KMS-11 (cell line): Measurements from ENCODE around the gene CISTR.

Experiments
- H2AFZ ChIP-seq: fragments of 200-600 bp; sonication (generic); 2 replicates; pipeline ENCODE4 v1.6.1; 2016; ENCODE audit warnings: antibody characterized with exemption, mixed run types, low read depth
- H3K27ac ChIP-seq: fragments of 200-600 bp; sonication (generic); 2 replicates; pipeline ENCODE4 v1.6.1; 2016; ENCODE audit warnings: mild to moderate bottlenecking, mixed run types
- H3K27me3 ChIP-seq: fragments of 200-600 bp; sonication (generic); 2 replicates; pipeline ENCODE4 v1.6.1; 2017; ENCODE audit warnings: mild to moderate bottlenecking, low read depth, mixed run types, moderate library complexity; ENCODE audit not compliant: insufficient read depth
- H3K36me3 ChIP-seq: fragments of 200-600 bp; sonication (generic); 2 replicates; pipeline ENCODE4 v1.6.1; 2017; ENCODE audit warnings: mild to moderate bottlenecking, mixed run types; ENCODE audit not compliant: insufficient read depth
- H3K4me1 ChIP-seq: fragments of 200-600 bp; sonication (generic); 2 replicates; pipeline ENCODE4 v1.6.1; 2016; ENCODE audit warnings: mild to moderate bottlenecking, low read depth, mixed run types; ENCODE audit not compliant: poor library complexity, severe bottlenecking
- H3K4me2 ChIP-seq: fragments of 200-600 bp; sonication (generic); 2 replicates; pipeline ENCODE4 v1.7.0; 2016; ENCODE audit warnings: mild to moderate bottlenecking, mixed run types
- H3K4me3 ChIP-seq: fragments of 200-600 bp; sonication (generic); IDR thresholded peaks from 2 replicates; pipeline ENCODE4 v1.6.1; 2017; ENCODE audit warnings: low read depth, low read length, mixed read lengths; ENCODE audit not compliant: insufficient read depth
- H3K79me2 ChIP-seq: fragments of 200-600 bp; sonication (generic); 2 replicates; pipeline ENCODE4 v1.6.1; 2016; ENCODE audit warnings: low read depth, mixed run types; ENCODE audit not compliant: insufficient read depth
- H3K9ac ChIP-seq: fragments of 200-600 bp; sonication (generic); 2 replicates; pipeline ENCODE4 v1.6.1; 2016; ENCODE audit warnings: mild to moderate bottlenecking, mixed run types
- H4K20me1 ChIP-seq: fragments of 200-600 bp; sonication (generic); 2 replicates; pipeline ENCODE4 v1.6.1; 2016; ENCODE audit warnings: mild to moderate bottlenecking, mixed run types; ENCODE audit not compliant: insufficient read depth
- TF ChIP-seq, protein P1 (sequence below): fragments of 200-600 bp; sonication (generic); conservative IDR thresholded peaks from 2 replicates; pipeline ENCODE4 v1.6.1; 2017; ENCODE audit warnings: low read depth, mild to moderate bottlenecking, antibody characterized with exemption, low read length, moderate library complexity, mixed read lengths

The CISTR gene

DNA sequence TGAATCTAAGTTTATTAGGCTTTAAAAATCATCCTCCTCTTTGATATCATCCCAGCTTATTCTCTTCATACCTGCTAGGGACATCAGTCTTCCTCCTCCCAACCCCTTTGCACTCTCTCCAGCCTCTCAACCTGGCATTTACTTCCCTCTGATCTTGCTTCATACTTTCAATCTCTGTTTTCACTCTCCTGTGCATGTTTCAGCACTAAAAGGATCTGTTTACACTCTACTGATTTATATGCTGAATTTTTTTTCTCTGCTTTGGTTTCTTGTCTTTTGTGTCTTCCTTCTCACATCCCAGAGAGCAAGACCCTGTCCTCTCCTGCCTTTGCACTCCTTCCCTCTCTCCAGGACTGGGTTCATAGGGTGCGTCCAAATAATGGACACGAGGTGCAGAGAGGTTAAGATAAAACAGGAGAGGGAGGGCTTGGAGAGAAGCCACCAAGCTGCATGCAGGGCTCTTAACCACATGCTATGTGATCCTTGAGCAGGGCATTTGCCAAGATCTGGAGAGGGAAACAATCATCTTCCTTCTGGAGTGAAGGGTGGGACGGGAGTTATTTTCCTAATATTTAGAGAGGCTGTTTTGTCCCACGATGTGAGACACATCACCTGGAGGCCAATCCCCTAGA lies 3.0 kb upstream of the CISTR start:
- Histone ChIP-seq H3K27me3 (peaks cover 78% of the 10 kb centered on the region), H3K27ac (no peak overlapping the region), H3K4me1 (peaks cover 11% of the 10 kb centered on the region), H3K4me3 (no peak overlapping the region), H3K4me2 (no peak overlapping the region), H4K20me1 (no peaks in the 10 kb centered on the region), H3K36me3 (no peaks in the 10 kb centered on the region), H3K9ac (no peak overlapping the region), H3K79me2 (no peaks in the 10 kb centered on the region), H2AFZ (no peak overlapping the region)
- TF ChIP-seq, protein P1, sequence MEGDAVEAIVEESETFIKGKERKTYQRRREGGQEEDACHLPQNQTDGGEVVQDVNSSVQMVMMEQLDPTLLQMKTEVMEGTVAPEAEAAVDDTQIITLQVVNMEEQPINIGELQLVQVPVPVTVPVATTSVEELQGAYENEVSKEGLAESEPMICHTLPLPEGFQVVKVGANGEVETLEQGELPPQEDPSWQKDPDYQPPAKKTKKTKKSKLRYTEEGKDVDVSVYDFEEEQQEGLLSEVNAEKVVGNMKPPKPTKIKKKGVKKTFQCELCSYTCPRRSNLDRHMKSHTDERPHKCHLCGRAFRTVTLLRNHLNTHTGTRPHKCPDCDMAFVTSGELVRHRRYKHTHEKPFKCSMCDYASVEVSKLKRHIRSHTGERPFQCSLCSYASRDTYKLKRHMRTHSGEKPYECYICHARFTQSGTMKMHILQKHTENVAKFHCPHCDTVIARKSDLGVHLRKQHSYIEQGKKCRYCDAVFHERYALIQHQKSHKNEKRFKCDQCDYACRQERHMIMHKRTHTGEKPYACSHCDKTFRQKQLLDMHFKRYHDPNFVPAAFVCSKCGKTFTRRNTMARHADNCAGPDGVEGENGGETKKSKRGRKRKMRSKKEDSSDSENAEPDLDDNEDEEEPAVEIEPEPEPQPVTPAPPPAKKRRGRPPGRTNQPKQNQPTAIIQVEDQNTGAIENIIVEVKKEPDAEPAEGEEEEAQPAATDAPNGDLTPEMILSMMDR = peak; percentile 3; the same call in 1 of the 2 replicates

DNA sequence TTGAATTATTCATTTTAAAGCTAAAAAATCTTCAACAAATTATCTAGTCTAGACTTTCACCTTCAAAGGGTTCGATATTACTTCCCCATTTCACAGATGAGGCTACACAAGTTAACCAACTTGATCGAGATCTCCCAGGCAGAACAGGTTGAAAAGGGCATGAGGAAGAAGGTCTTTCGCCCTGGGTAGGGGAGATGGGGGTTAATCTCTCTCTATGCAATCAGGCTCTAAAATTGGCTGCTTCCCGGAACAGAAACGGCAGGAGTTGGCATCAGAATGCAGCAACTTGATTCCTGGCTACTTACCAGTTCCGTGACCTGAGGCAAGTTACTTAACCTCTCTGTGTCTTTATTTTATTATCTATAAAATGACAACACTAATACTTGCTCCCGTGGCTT lies 2.4 kb upstream of the CISTR start:
- H3K79me2 ChIP-seq = no peaks in the 10 kb centered on the region
- no peak overlapping the region for H3K27ac ChIP-seq
- no peaks in the 10 kb centered on the region for H3K36me3 ChIP-seq
- no peaks in the 10 kb centered on the region for H4K20me1 ChIP-seq
- H3K4me3 ChIP-seq = no peak overlapping the region
- peaks cover 11% of the 10 kb centered on the region for H3K4me1 ChIP-seq
- no peak overlapping the region for H3K4me2 ChIP-seq
- TF ChIP-seq, protein P1 = no peak
- no peak overlapping the region for H2AFZ ChIP-seq
- no peak overlapping the region for H3K9ac ChIP-seq
- H3K27me3 ChIP-seq = peaks cover 78% of the 10 kb centered on the region

- TF ChIP-seq, protein P1 = no peak
- H3K27me3 ChIP-seq = peaks cover 78% of the 10 kb centered on the region
- no peaks in the 10 kb centered on the region for H3K36me3 ChIP-seq
- H3K4me1 ChIP-seq = peaks cover 11% of the 10 kb centered on the region
- H3K9ac ChIP-seq = no peak overlapping the region
- H4K20me1 ChIP-seq = no peaks in the 10 kb centered on the region
- H3K79me2 ChIP-seq = no peaks in the 10 kb centered on the region
- H3K27ac ChIP-seq = no peak overlapping the region
- no peak overlapping the region for H2AFZ ChIP-seq
- H3K4me3 ChIP-seq = no peak overlapping the region
- no peak overlapping the region for H3K4me2 ChIP-seq
Observed at GRCh38 chr12:53752621-53753020, 842 bp upstream of the CISTR start.

- no peak overlapping the region for H3K4me3 ChIP-seq
- no peaks in the 10 kb centered on the region for H4K20me1 ChIP-seq
- H3K4me1 ChIP-seq = peaks cover 11% of the 10 kb centered on the region
- no peak overlapping the region for H3K4me2 ChIP-seq
- TF ChIP-seq, protein P1 = no peak
- no peak overlapping the region for H3K27ac ChIP-seq
- no peaks in the 10 kb centered on the region for H3K79me2 ChIP-seq
- no peak overlapping the region for H3K9ac ChIP-seq
- peaks cover 77% of the 10 kb centered on the region for H3K27me3 ChIP-seq
- H2AFZ ChIP-seq = no peak overlapping the region
- H3K36me3 ChIP-seq = no peaks in the 10 kb centered on the region
Observed at GRCh38 chr12:53752192-53752601, 418 bp upstream of the CISTR start.
